HEK293 (cell line): ENCODE data around the gene PRRT1.
A peak's percentile ranks its signal among the peaks of the same experiment; 100 is the strongest.

Experiments
- BCL11B ChIP-seq: fragments of 450-650 bp; formaldehyde crosslinking; IDR thresholded peaks from 2 replicates; pipeline ENCODE4 v1.5.1; 2016; ENCODE audit warnings: low read depth, missing biosample characterization, missing genetic modification characterization
- KLF10 ChIP-seq: fragments of 450-650 bp; IDR thresholded peaks from 2 replicates; pipeline ENCODE4 v1.5.1; 2018; ENCODE audit warnings: missing biosample characterization, mild to moderate bottlenecking, missing genetic modification characterization
- KLF9 ChIP-seq: fragments of 450-650 bp; formaldehyde crosslinking; IDR thresholded peaks from 2 replicates; pipeline ENCODE4 v1.5.1; 2016; ENCODE audit warnings: missing biosample characterization, missing genetic modification characterization, low read depth
- SCRT2 ChIP-seq: fragments of 450-650 bp; formaldehyde crosslinking; IDR thresholded peaks from 2 replicates; pipeline ENCODE4 v1.5.1; 2016; ENCODE audit warnings: missing biosample characterization, missing genetic modification characterization
- ZBTB20 ChIP-seq: fragments of 450-650 bp; formaldehyde crosslinking; IDR thresholded peaks from 2 replicates; pipeline ENCODE4 v1.5.1; 2016; ENCODE audit warnings: missing biosample characterization, missing genetic modification characterization
- ZBTB8A ChIP-seq: fragments of 450-650 bp; formaldehyde crosslinking; IDR thresholded peaks from 2 replicates; pipeline ENCODE4 v1.5.1; 2016; ENCODE audit warnings: missing biosample characterization, missing genetic modification characterization
- ZNF132 ChIP-seq: fragments of 450-650 bp; formaldehyde crosslinking; IDR thresholded peaks from 2 replicates; pipeline ENCODE4 v1.5.1; 2017; ENCODE audit warnings: missing biosample characterization, missing genetic modification characterization, borderline replicate concordance
- ZNF133 ChIP-seq: fragments of 450-650 bp; formaldehyde crosslinking; IDR thresholded peaks from 2 replicates; pipeline ENCODE4 v1.5.1; 2016; ENCODE audit warnings: missing biosample characterization, missing genetic modification characterization
- ZNF274 ChIP-seq, 2 experiments: fragments of 200-500 bp in 1 of 2; fragments of 450-650 bp in 1 of 2; sonication (Bioruptor generic) in 1 of 2; formaldehyde crosslinking in 1 of 2; IDR thresholded peaks; 2 replicates each; pipeline versions ENCODE4 v1.5.1 to v1.6.1; 2014 to 2016; ENCODE audit warnings: borderline replicate concordance in 1 of 2, inconsistent platforms in 1 of 2, low read length in 1 of 2, missing biosample characterization in 1 of 2, missing genetic modification characterization in 1 of 2
- ZNF433 ChIP-seq: fragments of 450-650 bp; formaldehyde crosslinking; IDR thresholded peaks from 2 replicates; pipeline ENCODE4 v1.5.1; 2016; ENCODE audit warnings: missing biosample characterization, missing genetic modification characterization, low read depth
- ZNF501 ChIP-seq: fragments of 450-650 bp; formaldehyde crosslinking; IDR thresholded peaks from 2 replicates; pipeline ENCODE4 v1.5.1; 2016; ENCODE audit warnings: missing biosample characterization, missing genetic modification characterization
- ZNF664 ChIP-seq: fragments of 450-650 bp; formaldehyde crosslinking; IDR thresholded peaks from 2 replicates; pipeline ENCODE4 v1.5.1; 2016; ENCODE audit warnings: missing biosample characterization, missing genetic modification characterization
- ZNF843 ChIP-seq: fragments of 450-650 bp; formaldehyde crosslinking; IDR thresholded peaks from 2 replicates; pipeline ENCODE4 v1.5.1; 2016; ENCODE audit warnings: missing biosample characterization, missing genetic modification characterization
- TF ChIP-seq, protein P1 (sequence below): fragments of 450-650 bp; IDR thresholded peaks from 2 replicates; pipeline ENCODE4 v1.5.1; 2018; ENCODE audit warnings: missing biosample characterization, mild to moderate bottlenecking, missing genetic modification characterization
- TF ChIP-seq, protein P2 (sequence below): fragments of 450-650 bp; formaldehyde crosslinking; IDR thresholded peaks from 2 replicates; pipeline ENCODE4 v1.5.1; 2016; ENCODE audit warnings: missing biosample characterization, missing genetic modification characterization, borderline replicate concordance
- TF ChIP-seq, protein P3 (sequence below): fragments of 450-650 bp; formaldehyde crosslinking; IDR thresholded peaks from 2 replicates; pipeline ENCODE4 v1.5.1; 2016; ENCODE audit warnings: missing biosample characterization, missing genetic modification characterization
- TF ChIP-seq, protein P4 (sequence below): fragments of 450-650 bp; formaldehyde crosslinking; IDR thresholded peaks from 2 replicates; pipeline ENCODE4 v1.5.1; 2017; ENCODE audit warnings: missing biosample characterization, missing genetic modification characterization
- TF ChIP-seq, protein P5 (sequence below): fragments of 450-650 bp; formaldehyde crosslinking; IDR thresholded peaks from 2 replicates; pipeline ENCODE4 v1.5.1; 2016; ENCODE audit warnings: missing biosample characterization, missing genetic modification characterization
- TF ChIP-seq, protein P6 (sequence below): sonication (generic); formaldehyde crosslinking; IDR thresholded peaks from 2 replicates; pipeline ENCODE4 v1.8.1; 2022; ENCODE audit warnings: mild to moderate bottlenecking, moderate library complexity, missing genetic modification reagents
- TF ChIP-seq, protein P7 (sequence below): fragments of 450-650 bp; formaldehyde crosslinking; IDR thresholded peaks from 2 replicates; pipeline ENCODE4 v1.5.1; 2016; ENCODE audit warnings: missing biosample characterization, missing genetic modification characterization
- TF ChIP-seq, protein P8 (sequence below): fragments of 450-650 bp; formaldehyde crosslinking; optimal IDR thresholded peaks from 2 replicates; pipeline ENCODE3; 2016; ENCODE audit warnings: missing biosample characterization, mild to moderate bottlenecking, missing genetic modification characterization

Gene PRRT1

DNA sequence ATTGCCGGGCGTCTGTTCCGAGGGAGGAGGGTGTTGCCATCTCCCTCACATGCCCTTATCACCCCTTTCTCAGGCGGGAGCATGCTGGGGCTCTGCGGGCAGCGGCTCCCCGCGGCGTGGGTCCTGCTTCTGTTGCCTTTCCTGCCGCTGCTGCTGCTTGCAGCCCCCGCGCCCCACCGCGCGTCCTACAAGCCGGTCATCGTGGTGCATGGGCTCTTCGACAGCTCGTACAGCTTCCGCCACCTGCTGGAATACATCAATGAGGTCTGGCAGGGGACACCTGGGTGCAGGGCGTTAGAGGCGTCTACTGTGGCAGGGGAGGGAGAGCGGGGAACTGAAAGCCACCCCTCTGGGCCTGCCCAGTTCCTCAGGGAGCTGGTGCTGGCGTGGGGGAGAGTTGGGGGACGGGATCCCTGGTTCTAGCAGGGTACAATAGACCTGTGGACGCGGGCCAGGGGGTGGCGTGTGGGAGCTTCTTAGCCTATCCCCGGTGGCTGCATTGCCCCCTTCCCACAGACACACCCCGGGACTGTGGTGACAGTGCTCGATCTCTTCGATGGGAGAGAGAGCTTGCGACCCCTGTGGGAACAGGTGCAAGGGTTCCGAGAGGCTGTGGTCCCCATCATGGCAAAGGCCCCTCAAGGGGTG is 2.9 kb upstream of the PRRT1 start (continued):
- TF ChIP-seq, protein P1, sequence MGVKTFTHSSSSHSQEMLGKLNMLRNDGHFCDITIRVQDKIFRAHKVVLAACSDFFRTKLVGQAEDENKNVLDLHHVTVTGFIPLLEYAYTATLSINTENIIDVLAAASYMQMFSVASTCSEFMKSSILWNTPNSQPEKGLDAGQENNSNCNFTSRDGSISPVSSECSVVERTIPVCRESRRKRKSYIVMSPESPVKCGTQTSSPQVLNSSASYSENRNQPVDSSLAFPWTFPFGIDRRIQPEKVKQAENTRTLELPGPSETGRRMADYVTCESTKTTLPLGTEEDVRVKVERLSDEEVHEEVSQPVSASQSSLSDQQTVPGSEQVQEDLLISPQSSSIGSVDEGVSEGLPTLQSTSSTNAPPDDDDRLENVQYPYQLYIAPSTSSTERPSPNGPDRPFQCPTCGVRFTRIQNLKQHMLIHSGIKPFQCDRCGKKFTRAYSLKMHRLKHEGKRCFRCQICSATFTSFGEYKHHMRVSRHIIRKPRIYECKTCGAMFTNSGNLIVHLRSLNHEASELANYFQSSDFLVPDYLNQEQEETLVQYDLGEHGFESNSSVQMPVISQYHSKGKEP: 0 out of 2 replicates have a peak, but pooled peaks have one; percentile 48
- TF ChIP-seq, protein P2, sequence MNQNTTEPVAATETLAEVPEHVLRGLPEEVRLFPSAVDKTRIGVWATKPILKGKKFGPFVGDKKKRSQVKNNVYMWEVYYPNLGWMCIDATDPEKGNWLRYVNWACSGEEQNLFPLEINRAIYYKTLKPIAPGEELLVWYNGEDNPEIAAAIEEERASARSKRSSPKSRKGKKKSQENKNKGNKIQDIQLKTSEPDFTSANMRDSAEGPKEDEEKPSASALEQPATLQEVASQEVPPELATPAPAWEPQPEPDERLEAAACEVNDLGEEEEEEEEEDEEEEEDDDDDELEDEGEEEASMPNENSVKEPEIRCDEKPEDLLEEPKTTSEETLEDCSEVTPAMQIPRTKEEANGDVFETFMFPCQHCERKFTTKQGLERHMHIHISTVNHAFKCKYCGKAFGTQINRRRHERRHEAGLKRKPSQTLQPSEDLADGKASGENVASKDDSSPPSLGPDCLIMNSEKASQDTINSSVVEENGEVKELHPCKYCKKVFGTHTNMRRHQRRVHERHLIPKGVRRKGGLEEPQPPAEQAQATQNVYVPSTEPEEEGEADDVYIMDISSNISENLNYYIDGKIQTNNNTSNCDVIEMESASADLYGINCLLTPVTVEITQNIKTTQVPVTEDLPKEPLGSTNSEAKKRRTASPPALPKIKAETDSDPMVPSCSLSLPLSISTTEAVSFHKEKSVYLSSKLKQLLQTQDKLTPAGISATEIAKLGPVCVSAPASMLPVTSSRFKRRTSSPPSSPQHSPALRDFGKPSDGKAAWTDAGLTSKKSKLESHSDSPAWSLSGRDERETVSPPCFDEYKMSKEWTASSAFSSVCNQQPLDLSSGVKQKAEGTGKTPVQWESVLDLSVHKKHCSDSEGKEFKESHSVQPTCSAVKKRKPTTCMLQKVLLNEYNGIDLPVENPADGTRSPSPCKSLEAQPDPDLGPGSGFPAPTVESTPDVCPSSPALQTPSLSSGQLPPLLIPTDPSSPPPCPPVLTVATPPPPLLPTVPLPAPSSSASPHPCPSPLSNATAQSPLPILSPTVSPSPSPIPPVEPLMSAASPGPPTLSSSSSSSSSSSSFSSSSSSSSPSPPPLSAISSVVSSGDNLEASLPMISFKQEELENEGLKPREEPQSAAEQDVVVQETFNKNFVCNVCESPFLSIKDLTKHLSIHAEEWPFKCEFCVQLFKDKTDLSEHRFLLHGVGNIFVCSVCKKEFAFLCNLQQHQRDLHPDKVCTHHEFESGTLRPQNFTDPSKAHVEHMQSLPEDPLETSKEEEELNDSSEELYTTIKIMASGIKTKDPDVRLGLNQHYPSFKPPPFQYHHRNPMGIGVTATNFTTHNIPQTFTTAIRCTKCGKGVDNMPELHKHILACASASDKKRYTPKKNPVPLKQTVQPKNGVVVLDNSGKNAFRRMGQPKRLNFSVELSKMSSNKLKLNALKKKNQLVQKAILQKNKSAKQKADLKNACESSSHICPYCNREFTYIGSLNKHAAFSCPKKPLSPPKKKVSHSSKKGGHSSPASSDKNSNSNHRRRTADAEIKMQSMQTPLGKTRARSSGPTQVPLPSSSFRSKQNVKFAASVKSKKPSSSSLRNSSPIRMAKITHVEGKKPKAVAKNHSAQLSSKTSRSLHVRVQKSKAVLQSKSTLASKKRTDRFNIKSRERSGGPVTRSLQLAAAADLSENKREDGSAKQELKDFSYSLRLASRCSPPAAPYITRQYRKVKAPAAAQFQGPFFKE (tag by site-specific recombination): no peak
- TF ChIP-seq, protein P3, sequence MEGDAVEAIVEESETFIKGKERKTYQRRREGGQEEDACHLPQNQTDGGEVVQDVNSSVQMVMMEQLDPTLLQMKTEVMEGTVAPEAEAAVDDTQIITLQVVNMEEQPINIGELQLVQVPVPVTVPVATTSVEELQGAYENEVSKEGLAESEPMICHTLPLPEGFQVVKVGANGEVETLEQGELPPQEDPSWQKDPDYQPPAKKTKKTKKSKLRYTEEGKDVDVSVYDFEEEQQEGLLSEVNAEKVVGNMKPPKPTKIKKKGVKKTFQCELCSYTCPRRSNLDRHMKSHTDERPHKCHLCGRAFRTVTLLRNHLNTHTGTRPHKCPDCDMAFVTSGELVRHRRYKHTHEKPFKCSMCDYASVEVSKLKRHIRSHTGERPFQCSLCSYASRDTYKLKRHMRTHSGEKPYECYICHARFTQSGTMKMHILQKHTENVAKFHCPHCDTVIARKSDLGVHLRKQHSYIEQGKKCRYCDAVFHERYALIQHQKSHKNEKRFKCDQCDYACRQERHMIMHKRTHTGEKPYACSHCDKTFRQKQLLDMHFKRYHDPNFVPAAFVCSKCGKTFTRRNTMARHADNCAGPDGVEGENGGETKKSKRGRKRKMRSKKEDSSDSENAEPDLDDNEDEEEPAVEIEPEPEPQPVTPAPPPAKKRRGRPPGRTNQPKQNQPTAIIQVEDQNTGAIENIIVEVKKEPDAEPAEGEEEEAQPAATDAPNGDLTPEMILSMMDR (tag by site-specific recombination): peak; percentile 93
- TF ChIP-seq, protein P4, sequence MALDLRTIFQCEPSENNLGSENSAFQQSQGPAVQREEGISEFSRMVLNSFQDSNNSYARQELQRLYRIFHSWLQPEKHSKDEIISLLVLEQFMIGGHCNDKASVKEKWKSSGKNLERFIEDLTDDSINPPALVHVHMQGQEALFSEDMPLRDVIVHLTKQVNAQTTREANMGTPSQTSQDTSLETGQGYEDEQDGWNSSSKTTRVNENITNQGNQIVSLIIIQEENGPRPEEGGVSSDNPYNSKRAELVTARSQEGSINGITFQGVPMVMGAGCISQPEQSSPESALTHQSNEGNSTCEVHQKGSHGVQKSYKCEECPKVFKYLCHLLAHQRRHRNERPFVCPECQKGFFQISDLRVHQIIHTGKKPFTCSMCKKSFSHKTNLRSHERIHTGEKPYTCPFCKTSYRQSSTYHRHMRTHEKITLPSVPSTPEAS (tag by site-specific recombination): no peak
- TF ChIP-seq KLF10 (tag by site-specific recombination): no peak
- TF ChIP-seq, protein P5, sequence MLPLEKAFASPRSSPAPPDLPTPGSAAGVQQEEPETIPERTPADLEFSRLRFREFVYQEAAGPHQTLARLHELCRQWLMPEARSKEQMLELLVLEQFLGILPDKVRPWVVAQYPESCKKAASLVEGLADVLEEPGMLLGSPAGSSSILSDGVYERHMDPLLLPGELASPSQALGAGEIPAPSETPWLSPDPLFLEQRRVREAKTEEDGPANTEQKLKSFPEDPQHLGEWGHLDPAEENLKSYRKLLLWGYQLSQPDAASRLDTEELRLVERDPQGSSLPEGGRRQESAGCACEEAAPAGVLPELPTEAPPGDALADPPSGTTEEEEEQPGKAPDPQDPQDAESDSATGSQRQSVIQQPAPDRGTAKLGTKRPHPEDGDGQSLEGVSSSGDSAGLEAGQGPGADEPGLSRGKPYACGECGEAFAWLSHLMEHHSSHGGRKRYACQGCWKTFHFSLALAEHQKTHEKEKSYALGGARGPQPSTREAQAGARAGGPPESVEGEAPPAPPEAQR (tag by site-specific recombination): no peak
- peak; percentile 91 for TF ChIP-seq SCRT2 (tag by site-specific recombination)
- no peak; the same call in 1 of the 2 replicates for TF ChIP-seq KLF9 (tag by site-specific recombination)
- TF ChIP-seq ZNF133 (tag by site-specific recombination): no peak
- TF ChIP-seq, protein P6, sequence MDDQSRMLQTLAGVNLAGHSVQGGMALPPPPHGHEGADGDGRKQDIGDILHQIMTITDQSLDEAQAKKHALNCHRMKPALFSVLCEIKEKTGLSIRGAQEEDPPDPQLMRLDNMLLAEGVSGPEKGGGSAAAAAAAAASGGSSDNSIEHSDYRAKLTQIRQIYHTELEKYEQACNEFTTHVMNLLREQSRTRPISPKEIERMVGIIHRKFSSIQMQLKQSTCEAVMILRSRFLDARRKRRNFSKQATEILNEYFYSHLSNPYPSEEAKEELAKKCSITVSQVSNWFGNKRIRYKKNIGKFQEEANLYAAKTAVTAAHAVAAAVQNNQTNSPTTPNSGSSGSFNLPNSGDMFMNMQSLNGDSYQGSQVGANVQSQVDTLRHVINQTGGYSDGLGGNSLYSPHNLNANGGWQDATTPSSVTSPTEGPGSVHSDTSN (CRISPR knock-in tag): no peak
- TF ChIP-seq ZNF132 (tag by site-specific recombination): no peak
- TF ChIP-seq ZNF433 (tag by site-specific recombination): no peak
- TF ChIP-seq ZBTB20: no peak
- TF ChIP-seq ZNF274 (IDR thresholded peaks at IDR 0.05; ENCODE audit: low read length): no peak
- no peak for TF ChIP-seq ZNF274 (tag by site-specific recombination; IDR thresholded peaks at IDR 0.05; ENCODE audit: borderline replicate concordance)
- TF ChIP-seq, protein P7, sequence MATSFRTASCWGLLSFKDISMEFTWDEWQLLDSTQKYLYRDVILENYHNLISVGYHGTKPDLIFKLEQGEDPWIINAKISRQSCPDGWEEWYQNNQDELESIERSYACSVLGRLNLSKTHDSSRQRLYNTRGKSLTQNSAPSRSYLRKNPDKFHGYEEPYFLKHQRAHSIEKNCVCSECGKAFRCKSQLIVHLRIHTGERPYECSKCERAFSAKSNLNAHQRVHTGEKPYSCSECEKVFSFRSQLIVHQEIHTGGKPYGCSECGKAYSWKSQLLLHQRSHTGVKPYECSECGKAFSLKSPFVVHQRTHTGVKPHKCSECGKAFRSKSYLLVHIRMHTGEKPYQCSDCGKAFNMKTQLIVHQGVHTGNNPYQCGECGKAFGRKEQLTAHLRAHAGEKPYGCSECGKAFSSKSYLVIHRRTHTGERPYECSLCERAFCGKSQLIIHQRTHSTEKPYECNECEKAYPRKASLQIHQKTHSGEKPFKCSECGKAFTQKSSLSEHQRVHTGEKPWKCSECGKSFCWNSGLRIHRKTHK (tag by site-specific recombination): no peak
- no peak for TF ChIP-seq BCL11B
- TF ChIP-seq ZNF843 (tag by site-specific recombination): no peak
- TF ChIP-seq, protein P8, sequence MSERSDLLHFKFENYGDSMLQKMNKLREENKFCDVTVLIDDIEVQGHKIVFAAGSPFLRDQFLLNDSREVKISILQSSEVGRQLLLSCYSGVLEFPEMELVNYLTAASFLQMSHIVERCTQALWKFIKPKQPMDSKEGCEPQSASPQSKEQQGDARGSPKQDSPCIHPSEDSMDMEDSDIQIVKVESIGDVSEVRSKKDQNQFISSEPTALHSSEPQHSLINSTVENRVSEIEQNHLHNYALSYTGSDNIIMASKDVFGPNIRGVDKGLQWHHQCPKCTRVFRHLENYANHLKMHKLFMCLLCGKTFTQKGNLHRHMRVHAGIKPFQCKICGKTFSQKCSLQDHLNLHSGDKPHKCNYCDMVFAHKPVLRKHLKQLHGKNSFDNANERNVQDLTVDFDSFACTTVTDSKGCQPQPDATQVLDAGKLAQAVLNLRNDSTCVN (tag by site-specific recombination): peak; percentile 44
- TF ChIP-seq ZNF664 (tag by site-specific recombination): no peak
- TF ChIP-seq ZNF501 (tag by site-specific recombination): no peak
- peak; percentile 71 for TF ChIP-seq ZBTB8A (tag by site-specific recombination)
